ENCODE measurements around the gene SKP1.

DNA sequence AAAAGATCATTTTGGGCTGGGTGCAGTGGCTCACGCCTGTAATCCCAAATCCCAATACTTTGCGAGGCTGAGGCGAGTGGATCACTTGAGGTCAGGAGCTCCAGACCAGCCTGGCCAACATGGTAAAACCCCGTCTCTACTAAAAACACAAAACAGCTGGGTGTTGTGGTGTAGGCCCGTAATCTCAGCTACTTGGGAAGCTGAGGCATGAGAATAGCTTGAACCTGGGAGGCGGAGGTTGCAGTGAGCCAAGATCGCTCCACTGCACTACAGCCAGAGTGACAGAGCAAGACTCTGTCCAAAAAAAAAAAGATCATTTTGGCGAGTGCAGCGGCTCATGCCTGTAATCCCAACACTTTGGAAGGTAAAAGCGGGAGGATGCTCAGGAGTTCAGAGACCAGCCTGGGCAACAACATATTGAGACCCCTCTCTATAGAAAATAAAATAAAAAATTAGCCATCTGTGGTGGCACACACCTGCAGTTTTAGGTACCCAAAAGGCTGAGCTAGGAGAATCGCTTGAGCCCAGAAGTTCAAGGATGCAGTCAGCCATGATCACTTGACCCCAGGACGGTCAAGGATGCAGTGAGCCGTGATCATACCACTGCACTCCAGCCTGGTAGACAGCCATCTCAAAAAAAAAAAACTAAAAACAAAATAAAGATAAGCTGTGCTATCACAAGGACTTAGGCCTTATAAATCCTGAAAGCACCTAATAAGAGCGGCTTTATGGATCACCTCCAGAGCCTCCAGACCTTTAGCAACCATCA is 32.9 kb upstream of the SKP1 start:
- TF ChIP-seq POLR2A (IDR thresholded peaks at IDR 0.05), result no peak
- TF ChIP-seq, protein P1, sequence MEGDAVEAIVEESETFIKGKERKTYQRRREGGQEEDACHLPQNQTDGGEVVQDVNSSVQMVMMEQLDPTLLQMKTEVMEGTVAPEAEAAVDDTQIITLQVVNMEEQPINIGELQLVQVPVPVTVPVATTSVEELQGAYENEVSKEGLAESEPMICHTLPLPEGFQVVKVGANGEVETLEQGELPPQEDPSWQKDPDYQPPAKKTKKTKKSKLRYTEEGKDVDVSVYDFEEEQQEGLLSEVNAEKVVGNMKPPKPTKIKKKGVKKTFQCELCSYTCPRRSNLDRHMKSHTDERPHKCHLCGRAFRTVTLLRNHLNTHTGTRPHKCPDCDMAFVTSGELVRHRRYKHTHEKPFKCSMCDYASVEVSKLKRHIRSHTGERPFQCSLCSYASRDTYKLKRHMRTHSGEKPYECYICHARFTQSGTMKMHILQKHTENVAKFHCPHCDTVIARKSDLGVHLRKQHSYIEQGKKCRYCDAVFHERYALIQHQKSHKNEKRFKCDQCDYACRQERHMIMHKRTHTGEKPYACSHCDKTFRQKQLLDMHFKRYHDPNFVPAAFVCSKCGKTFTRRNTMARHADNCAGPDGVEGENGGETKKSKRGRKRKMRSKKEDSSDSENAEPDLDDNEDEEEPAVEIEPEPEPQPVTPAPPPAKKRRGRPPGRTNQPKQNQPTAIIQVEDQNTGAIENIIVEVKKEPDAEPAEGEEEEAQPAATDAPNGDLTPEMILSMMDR (IDR thresholded peaks at IDR 0.05), result no peak
- TF ChIP-seq POLR2AphosphoS5 (IDR thresholded peaks at IDR 0.05), result no peak
